SH-SY5Y (cell line): Measurements from ENCODE around the gene OR52H1.

Source experiments
- GATA2 ChIP-seq: IDR thresholded peaks from 2 replicates; pipeline ENCODE4 v1.6.1; 2011; ENCODE audit warnings: mild to moderate bottlenecking, low read depth, low read length
- GATA3 ChIP-seq: IDR thresholded peaks from 2 replicates; pipeline ENCODE4 v1.6.1; 2011; ENCODE audit warnings: low read depth, mild to moderate bottlenecking, low read length, moderate library complexity

GRCh38 chr11:5593146-5593545, 44.8 kb upstream of the OR52H1 start:
- TF ChIP-seq GATA2 (no peak), GATA3 (no peak)
